Activated T-cell treated with anti-CD3 and anti-CD28 coated beads for 48 hours (primary cell): ENCODE data around the gene COL23A1.

Experiments
- DNase-seq: peaks from one replicate; pipeline ENCODE4 v3.0.0-alpha.2; 2020; ENCODE audit warnings: low read depth

COL23A1 gene

GRCh38 chr5:178391480-178391879 lies 198.7 kb downstream of the COL23A1 start:
- DNase-seq: no peak

GRCh38 chr5:178389796-178390195 lies 200.4 kb downstream of the COL23A1 start:
- no peak for DNase-seq

- DNase-seq: no peak
Measured at GRCh38 chr5:178389026-178389729, 201.0 kb downstream of the COL23A1 start.

DNA sequence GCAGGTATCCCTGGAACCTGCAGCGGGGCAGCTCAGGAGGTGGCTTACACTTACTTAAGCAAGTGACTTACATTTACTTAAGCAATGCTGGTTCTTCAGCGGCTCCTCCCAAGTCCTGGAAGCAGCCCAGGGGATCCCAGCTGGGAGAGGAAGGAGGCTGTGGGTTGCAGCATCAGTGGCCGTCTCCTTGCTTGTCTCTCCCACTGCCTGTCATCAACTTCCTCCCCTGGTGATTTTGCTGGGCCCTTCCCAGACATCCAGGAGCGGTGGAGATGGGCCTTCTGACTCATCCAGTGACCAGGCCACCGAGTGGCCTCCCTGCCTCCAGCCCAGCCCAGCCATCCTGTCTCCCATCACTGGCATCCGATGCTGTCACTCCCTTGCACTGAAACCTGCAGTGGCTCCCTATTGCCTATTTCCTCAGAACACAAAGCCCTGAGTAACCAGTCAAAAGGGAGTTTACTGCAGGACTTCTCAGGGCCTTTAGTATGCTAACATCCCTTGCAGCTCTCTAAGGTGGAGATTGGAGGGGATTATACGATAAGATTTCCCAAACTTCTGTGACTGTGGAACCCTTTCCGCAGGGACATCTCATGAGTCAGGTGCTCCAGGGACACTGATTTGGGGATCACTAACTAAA lies 201.7 kb downstream of the COL23A1 start:
- no peak for DNase-seq

DNA sequence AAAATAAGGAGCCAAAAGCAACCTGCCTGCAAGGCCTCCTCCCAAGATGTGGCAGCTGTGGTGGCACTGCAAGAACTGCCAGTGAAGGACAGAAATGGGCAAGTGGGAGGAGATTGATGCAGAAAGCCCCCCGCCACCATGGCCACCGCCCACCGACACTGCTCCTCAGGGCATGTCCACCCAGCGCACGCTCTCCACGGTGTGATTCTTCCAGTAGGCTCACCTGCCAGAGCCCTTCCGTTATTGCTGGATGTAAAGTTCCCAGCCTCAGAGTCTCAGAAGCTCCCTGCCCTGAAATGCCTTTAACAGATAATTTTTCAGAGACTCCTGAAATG lies 202.4 kb downstream of the COL23A1 start:
- DNase-seq: no peak

GRCh38 chr5:178387061-178387855 lies 202.9 kb downstream of the COL23A1 start:
- DNase-seq: no peak

DNA sequence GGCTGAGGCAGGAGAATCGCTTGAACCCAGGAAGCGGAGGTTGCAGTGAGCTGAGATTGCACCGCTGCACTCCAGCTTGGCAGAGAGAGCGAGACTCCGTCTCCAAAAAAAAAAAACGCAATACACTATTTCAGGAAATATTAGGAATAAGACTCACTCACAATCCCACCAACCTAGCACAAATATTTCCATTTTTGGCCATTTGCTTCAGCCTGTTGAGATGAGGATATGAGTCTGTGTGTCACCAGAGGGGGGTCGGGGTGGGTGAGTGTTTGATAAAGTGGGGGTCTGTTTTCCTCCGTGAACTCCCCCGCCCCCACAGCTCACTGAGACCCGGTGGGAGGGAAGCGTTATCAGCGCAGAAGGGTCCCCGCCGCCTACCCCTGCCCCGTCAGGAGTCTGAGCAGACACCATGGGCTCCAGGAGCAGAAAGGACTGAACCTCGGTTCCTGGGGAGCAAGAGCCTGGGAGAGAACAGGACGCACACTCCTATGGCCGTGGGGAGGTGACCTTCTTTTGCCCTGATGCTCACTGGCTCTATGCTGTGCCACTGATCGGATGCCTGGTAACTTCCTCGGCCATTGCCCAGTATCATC lies 203.8 kb downstream of the COL23A1 start:
- DNase-seq: no peak

DNA sequence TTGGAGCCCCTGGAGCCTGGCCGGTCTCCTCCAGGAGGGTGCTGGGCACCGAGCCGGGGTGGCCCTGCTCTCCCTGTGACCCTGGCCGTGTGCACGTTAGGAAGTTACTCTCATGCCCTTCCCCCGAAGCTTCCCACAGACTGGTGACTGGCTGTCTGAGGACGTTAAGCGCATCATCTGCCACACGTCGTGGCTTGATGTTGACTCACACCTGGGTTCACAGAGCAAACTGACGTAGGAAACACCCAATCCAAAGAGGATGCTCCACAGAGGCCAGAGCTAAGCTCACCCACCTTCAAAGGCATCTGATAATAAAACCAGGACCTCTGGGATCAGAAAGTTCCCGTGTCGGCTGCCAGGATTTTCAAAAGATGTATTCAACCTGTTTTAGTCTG lies 204.7 kb downstream of the COL23A1 start:
- no peak for DNase-seq

DNA sequence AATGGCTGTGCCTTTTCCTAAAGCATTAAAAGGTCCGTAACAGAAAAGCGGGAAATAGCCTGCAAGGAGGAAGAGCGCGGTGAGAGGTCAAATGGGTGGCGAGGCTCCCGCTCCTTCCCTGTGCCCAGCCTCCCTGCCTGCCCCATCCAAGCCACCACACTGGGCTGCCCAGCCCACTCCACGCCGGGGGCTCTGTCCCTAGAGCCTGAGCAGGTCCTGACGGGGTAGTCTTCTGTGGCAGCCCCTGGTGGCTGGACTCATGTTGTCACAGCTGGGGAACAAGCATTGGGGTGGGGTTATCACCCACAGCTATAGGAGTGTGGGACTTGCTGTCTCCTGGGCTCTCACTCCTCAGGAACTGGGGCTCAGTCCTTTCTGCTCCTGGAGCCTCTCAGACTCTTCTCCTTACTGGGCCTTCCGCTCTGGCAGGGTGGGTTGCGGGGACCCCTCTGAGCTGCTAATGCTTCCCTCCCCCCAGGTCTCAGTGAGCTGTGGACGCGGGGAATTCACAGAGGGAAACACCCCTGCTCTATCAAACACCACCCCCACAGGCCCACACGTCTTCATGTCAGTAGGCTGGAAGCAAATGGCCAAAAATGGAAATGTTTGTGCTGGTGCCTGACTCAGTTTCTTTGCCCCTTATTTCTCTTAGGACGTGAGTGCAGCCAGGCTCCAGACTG lies 205.2 kb downstream of the COL23A1 start:
- no peak for DNase-seq

- no peak for DNase-seq
Measured at GRCh38 chr5:178383919-178384815, 206.0 kb downstream of the COL23A1 start.

DNA sequence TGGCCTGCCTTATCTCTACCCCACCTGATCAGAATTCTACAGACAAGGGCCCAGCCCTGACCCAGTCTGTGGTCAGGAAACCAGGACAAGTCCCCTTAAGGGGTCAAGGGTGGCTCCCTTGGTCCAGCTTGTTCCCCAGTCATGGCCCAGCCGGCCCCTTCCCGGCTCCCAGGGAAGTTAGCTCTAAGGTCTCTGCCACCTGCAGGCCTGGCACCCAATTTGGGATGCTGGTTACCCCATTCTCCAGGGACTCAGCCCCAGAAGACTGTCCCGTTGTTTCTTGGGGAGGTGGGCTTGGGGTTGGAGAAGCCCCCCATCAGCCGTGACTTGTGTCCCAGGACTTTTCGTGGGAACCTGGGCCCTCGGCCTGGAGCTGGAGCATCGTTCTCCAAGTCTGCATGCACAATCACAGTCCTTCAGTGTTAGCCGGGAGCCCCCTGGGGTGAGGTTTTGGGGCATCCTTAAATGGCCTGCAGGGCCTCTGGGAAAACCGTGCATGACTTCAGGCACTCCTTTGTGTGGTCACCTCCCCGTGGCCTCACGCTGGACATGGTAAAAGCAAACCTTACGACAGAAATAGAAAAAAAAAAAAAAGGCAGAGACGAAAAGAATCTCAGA lies 206.8 kb downstream of the COL23A1 start:
- no peak for DNase-seq

DNA sequence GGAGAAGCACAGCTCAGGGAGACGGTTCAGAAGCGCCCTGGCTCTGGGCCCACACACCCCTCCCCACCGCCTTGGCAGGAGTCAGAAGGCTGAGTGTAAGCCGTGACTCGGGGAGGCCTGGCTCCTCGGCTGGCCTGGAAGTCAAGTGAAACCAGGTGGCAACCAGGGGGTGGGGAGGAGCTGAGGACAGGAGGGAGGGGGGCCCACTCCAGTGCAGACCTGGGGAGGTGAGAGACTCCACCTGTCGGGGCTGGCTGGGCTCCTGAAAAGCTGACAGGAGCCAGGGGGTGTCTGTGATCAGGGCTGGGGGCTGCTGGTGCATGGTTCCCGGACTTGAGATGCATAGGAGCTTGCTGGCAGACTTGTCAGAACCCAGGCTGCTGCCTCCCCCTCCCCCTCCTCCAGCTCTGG lies 207.4 kb downstream of the COL23A1 start:
- DNase-seq: no peak

DNA sequence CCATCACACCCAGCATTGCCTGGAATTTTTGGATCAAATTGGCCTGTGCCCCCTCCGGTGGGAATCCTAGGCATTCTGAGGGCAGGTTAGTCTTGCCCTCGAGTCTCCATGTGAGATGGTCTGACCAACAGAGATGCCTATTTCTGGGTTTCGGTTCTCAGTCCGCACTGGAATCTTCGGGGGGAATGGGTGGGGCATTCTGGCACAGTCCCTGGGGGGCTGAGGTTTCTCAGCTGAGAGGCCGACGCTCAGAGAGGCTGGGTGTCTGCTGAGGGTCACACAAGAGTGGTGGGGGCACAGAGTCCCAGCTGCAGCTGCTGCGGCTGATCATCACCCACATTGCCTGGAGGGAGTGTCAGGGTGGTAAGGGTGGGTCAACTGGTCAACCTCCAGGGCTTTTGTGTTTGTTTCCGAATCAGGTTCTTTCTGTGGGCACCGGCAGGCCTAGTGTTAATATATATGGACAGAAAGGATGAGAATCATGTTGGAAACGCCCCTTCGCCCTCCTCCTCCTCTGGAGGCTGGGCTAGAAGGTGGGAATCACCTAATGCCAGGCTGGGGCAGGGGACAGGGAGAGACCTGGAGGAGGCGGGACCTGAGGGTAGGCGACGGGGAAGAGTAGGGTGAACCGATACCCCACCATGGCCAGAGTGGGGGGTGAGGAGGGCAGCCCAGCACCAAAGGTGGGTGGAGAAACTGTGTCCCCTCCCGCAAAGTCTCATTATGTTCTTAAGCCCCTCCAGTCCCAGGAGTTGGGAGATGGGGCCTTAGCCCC lies 208.1 kb downstream of the COL23A1 start:
- no peak for DNase-seq

GRCh38 chr5:178381206-178381605 lies 209.0 kb downstream of the COL23A1 start:
- no peak for DNase-seq

- no peak for DNase-seq
Measured at GRCh38 chr5:178380541-178381074, 209.6 kb downstream of the COL23A1 start.

DNA sequence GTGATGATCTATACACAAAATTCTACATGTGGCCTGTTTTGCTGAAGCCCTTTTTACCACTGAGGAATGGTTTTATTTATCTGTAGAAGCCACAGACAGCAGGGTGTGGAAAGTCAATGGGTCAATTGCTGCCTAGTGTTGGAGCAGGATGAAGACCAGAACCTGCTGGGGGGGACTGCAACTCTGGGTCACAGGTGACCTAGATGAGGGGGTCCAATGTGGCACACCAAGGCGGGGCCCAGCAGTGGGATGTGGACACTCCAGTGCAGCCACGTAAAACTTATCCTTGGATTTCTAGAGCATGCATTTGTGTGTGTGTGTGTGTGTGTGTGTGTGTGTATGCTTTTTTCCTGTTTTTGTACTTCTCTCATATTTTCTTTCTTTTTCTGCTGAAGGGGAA lies 210.1 kb downstream of the COL23A1 start:
- DNase-seq: no peak

GRCh38 chr5:178378527-178379484 lies 211.4 kb downstream of the COL23A1 start:
- no peak for DNase-seq

DNA sequence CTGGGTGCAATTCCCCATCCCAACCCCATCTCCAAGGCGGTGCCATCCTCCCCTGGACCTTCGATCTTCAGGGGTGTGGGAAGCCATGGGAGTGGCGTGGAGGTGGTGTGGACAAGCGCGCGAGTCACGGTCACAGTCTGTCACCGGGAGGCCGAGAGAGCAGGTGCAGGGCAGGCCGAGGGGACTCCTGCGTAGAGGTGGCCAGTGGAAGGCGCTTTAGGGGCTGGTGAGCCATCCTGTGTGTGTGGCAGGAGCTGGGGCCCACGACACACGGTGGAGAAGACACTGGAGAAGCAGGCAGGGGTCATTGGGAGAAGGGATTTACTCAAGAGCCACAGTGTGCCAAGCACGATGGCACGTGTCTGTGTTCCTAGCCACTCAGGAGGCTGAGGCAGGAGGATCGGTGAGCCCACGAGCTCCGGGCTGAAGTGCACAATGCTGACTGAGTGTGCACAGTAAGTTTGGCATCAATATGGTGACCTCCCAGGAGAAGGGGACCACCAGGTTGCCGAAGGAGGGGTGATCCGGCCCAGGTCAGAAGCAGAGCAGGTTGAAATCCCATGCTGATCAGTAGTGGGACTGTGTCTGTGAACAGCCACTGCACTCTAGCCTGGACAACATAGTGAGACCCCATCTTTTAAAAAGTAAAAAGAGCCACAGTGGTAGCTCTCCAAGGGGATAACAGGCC lies 212.5 kb downstream of the COL23A1 start:
- DNase-seq: no peak
